Measurements from ENCODE around the gene LSG1.

LSG1 gene

DNA sequence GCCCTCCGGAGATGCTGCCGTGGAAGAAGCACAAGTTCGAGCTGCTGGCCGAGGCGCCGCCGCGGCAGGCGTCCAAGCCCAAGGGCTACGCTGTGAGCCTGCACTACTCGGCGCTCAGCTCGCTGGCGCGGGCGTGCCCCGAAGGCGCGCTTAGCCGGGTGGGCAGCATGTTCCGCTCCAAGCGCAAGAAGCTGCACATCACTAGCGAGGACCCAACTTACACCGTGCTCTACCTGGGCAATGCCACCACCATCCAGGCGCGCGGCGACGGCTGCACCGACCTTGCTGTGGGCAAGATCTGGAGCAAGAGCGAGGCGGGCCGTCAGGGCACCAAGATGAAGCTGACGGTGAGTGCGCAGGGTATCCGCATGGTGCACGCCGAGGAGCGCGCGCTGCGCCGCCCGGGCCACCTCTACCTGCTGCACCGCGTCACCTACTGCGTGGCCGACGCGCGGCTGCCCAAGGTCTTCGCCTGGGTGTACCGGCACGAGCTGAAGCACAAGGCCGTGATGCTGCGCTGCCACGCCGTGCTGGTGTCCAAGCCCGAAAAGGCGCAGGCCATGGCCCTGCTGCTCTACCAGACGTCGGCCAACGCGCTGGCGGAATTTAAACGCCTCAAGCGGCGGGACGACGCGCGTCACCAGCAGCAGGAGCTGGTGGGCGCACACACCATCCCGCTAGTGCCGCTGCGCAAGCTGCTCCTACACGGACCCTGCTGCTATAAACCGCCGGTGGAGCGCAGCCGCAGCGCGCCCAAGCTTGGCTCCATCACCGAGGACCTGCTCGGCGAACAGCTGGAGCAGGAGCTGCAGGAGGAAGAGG, 15.0 kb upstream of the LSG1 start:
- DNase-seq: no peak

DNA sequence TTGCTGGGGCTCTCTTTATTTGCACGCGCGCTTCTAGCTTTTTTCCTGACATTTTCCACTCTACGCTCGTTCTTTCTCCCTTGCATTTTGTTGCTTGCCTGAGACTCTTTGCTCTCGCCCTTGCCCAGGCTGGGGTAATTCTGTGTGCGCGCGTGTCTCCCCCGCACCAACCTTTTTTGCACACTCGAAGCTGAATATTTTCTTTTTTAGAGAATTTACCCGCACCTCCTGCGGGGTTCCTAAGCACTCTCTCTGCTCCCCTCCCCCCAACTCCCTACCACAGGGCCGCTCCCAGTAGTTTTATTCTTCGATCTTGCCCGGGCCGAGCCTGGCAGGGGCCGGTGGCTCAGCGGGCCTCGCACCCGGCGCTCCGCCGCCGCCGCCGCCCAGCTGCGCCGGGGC, 14.4 kb upstream of the LSG1 start:
- DNase-seq: no peak

DNA sequence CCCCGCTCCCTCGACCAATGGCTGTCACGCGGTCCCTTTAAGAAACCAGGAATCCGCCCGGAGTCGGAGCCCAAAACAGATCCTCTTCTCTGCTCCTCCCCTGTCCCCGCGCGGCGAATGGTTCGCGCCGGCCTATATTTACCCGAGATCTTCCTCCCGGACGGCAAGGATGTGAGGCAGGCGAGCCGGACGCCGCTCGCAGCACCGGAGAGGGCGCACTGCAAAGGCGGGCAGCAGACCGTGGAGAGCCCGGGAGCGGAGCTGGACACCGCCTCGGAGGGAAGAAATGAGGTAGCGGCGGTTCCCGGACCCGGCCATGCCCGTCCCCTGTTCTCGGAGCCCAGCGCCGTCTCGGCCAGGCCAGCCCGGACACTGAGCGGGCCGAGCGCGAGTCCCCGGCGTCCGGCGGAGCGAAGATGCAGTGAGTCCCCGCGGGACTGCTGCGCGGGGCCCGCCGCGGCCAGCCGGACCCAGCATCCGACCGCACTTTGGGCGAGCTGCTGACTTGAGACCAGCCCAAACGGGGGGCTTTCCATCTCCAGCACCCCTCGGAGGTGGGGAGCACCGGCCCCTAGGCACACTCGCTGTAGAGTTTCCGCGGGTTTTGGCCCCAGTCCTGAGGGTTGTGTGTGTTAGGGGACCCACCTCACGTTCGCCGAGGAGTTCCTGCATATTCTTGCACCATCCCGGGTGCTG, 13.9 kb upstream of the LSG1 start, which contains the start of gene FAM43A:
Gene FAM43A, plus strand, starts transcription at position 166 of the 696 bp plus-strand sequence. CDS start 944 bp downstream, outside the sequence.
- peak; percentile 87 for DNase-seq

- DNase-seq: no peak
Measured at GRCh38 chr3:194685065-194685717, 13.2 kb upstream of the LSG1 start.

- no peak for DNase-seq
Measured at GRCh38 chr3:194683380-194683779, 11.4 kb upstream of the LSG1 start.

DNA sequence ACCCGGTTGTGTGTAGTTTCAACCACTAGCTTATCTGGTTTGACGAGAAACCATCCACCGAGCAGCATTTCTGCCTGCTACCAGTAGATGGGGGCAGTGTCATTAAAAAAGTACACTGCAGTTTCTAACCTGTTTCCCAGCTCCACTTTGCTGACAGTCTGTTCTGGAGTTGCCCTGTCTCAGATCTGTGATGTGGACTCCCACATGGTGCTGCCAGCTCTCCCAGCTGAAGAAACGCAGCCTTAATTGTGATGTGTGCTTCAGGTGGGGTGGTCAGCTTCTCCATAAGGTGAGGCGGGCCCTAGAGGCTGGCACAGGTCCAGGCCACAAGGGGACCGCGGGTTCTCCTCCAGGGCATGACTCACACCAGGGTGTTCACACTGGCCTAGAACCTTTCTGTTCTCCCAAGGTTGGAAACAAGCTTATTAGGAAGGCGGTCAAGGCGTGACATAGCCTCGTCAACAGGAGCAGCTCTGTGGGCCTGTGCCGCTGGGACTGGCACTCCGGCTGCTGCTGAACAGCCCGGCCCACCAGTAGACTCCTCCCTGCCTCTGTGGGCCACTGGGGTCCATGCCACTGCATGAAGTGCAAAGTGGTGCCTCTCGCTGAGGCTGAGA, 10.8 kb upstream of the LSG1 start:
- DNase-seq: peak; percentile 90

DNA sequence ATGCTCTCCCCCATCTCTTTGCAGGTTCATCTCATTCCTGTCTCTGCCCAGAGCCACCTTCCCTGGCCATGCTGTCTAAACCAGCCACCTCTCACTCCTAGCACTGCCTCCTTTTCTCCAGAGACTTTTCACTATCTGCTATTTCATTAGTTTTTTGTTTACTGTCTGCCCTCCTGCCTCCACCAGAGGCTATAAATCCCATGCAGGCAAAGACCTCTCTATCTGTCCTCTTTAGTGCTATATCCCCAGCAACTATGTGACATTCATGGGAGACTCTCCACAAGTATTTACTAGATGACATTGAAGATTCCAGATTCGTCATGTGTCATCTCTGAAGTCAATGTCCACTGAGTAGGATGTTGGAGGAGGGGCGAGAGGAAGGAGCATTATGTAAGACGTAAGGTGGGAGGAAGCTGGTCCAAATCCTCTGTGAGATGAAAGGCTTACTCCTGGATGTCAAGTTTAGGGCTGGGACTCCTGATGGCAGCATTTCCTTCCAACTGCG, 10.2 kb upstream of the LSG1 start:
- no peak for DNase-seq

DNA sequence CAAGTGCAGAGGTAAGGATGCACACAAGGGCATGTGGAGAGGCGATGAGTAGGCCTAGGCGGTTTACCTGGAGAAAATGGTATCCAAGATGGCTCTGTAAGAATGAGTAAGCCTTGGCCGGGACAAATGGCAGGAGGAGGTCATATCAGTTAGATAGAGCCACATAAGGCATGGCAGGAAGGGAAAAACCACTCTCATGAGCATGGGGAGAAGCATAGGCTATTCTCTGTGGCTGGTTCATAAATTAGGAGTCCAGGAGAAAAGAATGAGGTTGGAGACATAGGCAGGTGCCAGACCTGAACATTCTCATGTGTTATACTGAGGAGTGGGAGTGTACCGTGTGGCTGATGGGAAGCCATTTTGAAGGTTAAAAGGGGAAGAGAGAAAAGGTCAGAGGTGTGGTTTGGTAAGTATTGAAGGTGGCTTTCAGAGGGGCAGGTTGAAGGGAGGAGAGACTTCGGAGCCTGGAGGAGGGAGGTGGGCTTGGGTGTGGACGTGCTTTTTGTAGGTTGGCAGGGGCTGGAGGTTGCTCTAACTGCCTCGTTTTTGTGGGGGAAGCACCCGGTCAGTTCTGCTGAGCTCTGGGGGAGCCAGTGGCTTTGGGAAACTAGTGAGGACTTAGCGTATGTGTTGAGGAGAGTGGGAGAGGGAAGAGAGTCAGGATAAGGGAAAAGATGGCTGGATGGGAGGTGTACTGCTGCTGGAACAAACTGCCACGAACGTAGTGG, 9.1 kb upstream of the LSG1 start:
- no peak for DNase-seq

DNA sequence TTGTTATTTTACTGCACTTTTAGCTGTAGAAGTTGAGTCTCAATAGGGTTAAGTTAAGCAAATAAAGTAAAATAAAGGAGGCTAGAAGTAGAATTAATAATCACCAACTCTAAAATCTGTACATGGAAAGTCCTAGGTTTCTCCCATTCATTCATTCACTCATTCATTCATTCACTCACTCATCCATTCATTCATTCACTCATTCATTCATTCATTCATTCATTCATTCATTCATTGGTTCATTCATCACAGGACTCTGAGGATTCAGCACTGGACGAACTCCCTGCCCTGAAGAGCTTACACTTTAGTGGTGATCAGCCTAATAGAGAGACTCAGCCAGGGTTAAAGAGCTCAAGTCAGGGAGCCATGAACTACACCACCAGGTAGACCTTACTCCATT, 4.5 kb upstream of the LSG1 start:
- no peak for DNase-seq

GRCh38 chr3:194675680-194676079, 3.7 kb upstream of the LSG1 start:
- no peak for DNase-seq

- DNase-seq: no peak
Measured at GRCh38 chr3:194675081-194675640, 3.2 kb upstream of the LSG1 start.

- DNase-seq: no peak
Measured at GRCh38 chr3:194673761-194674160, 1.8 kb upstream of the LSG1 start.

DNA sequence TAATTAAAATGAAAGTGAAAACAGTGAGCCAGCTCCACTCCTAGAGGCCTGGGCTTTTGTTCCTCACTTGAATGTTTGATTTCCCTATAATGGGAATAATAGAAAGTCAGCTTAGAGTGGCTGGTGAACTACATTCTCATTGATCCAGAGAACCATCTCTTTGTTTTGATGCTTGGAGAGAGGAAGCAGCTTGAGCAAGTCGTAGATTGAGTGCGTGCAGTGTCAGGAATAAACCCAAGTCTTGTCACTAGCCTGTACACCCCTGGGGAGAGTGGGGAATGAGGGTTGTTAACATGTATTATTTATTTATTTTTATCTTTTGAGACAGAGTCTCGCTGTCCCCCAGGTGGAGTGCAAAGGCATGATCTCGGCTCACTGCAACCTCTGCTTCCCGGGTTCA, 885 bp upstream of the LSG1 start:
- peak; percentile 50 for DNase-seq

DNA sequence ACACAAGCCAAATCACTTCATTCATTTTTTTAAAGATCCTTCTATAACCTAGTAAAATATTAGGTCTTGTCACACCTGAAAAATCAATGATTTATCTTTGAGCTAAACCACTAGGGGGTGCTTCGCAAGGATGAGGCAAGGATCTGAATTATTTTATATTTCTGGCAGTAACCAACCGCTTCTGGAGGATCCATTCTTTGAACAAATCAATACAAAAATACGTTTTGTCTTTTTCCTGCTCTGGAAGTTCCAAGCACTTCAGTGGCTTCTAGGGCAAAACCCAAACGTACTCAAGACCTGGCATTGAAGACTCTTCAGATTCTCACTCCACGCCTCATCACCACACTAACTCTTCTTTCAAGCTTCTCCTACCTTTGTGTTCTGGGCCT, 486 bp downstream of the LSG1 start:
- peak; percentile 62 for DNase-seq

DNA sequence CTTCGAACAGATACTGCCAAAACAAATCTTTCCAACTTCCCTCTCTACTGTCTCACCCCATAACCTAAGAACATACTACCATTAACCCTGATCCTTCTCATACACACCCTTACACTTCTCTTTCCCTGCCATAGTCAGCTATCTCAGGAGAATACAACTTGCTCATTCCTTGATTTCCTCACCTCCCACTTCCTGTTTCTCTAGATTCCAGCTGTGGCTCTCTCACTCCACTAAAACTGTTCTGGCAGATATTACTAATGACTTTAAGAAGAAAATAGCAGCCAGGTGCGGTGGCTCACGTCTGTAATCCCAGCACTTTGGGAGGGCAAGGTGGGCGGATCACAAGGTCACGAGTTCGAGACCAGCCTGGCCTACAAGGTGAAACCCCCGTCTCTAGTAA, 4.6 kb downstream of the LSG1 start:
- DNase-seq: no peak

DNA sequence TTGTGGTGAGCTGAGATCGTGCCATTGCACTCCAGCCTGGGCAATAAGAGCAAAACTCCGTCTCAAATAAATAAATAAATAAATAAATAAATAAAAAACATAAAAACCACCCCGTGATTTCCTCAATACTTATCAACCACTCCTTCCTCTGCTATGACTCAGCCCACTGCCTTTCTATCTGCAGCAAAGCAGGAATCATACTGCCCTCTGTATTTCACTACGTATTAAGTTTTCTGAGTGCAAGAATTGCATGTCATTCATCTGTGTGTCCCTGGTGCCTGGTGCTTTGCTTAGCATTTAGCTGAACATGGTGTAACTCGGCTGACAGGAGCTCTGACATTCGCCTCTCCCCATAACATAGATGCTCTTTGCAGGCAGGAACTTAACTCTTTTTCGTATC, 7.1 kb downstream of the LSG1 start:
- DNase-seq: no peak

- no peak for DNase-seq
Measured at GRCh38 chr3:194661946-194662345, 10.0 kb downstream of the LSG1 start.

DNA sequence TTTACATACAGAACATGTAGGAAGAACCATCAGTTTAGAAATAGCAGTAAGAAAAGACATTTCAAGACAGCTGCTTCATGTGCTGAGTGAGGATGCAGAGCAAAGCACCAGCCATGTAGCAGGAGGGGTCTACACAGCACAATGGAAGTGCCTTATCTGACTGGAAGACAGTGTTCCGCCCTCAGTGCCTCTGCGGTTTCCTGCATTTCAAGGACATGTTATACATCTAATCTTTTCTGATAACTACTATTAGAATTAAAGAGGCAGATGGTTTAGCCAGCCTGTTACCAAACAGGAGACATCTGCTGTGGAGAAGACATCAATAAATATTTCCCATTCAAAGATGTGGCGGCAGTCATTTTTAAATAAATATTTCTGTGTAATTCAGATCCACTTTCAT, 10.6 kb downstream of the LSG1 start:
- no peak for DNase-seq

DNA sequence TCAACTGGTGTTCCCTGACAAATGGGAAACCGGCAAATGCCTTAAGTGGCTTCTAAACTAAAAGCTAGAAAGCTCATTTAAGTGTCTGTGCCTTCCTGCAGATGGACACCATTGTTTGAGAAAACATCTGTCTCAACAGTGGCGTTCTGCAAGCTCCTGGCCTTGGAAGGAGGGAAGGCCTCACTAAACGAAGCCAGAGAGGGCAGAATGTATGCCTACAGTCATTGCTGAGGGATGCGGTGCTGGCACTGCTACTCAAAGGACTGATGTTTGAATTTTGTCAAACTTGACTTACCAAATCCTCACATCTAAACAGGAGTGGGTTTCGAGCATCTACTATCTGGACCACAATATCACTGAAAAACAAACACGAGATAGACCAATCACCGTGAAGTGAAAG, 12.2 kb downstream of the LSG1 start:
- DNase-seq: no peak

GRCh38 chr3:194658477-194659242, 13.3 kb downstream of the LSG1 start:
- no peak for DNase-seq

DNA sequence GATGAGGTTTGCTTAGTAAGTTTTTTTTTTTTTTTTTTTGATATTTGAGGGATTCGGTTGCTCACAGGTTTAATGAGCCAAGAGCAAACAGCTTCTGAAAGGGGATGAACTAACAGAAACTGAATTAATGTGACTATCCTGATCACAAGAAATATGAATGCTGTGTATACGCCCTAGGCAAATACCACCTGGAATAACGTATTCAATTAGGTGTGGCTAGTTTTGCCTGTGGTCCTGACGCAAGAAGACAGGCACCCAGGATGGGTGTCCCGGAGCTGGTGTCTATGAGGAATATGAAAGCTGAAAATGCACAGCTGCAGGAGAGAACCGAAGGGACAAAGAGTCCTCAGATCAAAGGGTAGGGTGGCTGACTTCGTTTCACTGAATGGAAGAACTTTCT, 14.6 kb downstream of the LSG1 start:
- peak; percentile 95 for DNase-seq

All from NCI-H146 (cell line).